GM18511 (cell line): ENCODE measurements around the gene CPNE6.

Experiments
- ATAC-seq: cut with Tn5 transposase; IDR thresholded peaks from one replicate; pipeline ENCODE4 v1.9.1; 2021; ENCODE audit warnings: mild to moderate bottlenecking, moderate library complexity; ENCODE audit not compliant: unreplicated experiment

The CPNE6 gene

DNA sequence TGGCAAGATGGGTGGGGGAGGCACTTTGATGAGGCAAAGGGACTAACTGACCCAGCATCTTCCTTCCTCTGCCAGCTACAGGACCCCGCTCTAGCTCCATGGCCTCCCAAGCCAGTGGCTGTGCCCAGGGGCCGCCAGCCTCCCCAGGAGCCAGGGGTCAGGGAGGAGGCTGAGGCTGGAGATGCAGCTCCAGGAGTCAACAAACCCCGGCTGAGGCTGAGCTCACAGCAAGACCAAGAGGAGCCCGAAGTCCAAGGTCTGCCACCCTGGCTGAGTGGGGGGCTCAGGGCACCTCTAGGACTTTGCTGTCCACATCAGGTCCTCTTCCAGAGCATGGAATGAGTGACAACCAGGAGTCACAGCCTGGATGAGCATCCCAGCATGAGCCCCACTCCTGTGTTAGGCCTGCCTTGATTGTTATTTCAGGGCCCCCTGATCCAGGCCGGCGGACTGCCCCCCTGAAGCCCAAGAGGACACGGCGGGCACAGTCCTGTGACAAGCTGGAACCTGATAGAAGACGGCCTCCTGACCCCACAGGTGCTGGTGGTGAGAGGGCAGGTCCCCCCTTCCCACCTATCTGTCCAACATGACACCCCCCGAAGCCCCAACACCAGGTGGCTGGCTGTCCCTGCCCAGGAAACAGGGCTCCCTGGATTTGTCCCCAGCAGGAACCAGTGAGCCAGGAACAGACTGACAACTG, 2.5 kb upstream of the CPNE6 start:
- no peak for ATAC-seq

GRCh38 chr14:24069411-24069735, 2.0 kb upstream of the CPNE6 start:
- ATAC-seq: no peak

- no peak for ATAC-seq
Measured at GRCh38 chr14:24070285-24071143, 848 bp upstream of the CPNE6 start.

- ATAC-seq: no peak
Measured at GRCh38 chr14:24071836-24072430, 571 bp downstream of the CPNE6 start.

DNA sequence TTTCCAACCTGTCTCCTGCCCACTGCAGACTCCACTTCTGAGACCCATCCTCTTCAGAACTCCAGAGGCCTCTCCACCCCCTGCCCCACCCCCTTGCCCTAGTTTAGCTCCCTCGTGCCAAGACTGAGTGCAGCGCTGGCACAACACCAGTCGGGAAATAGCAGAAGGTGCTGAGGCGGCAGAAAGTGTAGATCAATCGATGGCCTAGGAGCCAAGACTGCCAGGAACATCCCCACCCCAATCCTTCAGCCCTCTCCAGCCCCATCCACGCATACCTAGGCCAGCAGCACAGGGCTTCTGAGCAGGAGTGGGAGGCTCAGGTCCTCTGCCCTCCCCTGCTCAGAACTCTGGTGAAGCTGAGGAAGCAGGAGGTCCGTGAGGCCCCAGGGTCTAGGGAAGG, 1.1 kb downstream of the CPNE6 start:
- no peak for ATAC-seq

- ATAC-seq: no peak
Measured at GRCh38 chr14:24072881-24073877, 1.8 kb downstream of the CPNE6 start.

DNA sequence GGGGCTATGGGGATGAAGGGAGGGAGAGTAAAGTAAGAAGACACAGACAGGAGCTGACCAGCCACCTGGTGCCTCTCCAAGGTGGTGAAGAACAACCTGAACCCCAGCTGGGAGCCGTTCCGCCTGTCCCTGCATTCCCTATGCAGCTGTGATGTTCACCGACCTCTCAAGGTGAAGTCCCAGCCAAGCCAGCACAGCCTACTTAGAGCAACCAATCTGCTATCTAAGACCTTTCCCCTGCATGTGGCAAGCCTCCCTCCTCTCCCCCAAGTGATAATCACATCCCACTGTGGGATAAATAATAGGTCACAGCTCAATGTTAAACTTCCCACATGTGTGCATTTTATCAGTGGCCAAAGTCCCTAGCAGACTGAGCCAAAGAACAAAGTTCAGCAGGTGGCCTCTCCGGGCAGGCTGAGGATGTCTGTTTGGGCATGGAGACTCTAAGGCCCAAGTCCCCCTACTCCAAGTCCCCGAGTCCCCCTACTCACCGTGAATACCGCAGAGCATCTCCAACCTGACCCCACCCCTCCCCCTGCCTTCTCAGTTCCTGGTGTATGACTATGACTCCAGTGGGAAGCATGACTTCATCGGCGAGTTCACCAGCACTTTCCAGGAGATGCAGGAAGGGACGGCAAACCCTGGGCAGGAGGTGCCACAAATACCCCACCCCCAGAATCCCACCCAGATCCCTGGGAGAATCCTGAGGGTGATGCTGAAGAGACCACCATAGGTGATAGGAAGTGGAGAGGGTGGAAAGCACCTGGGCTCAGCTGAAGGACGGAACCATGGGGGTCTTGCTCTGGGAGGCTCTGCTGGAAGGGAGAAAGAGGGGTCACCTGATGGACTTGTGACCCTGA, 3.5 kb downstream of the CPNE6 start:
- no peak for ATAC-seq

GRCh38 chr14:24075485-24076301, 4.3 kb downstream of the CPNE6 start:
- peak; percentile 74 for ATAC-seq

DNA sequence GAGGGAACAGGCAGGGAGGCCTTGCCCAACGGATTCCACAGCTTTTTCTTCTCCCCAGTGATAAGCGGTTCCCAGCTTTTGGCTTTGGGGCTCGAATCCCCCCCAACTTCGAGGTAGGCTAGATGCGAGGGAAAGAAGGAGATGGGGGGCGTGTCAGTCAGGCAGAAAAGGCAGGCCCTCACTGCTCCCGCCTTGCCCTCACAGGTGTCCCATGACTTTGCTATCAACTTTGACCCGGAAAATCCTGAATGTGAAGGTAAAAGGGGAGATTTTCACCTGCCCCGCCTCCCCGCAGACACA, 4.9 kb downstream of the CPNE6 start:
- no peak for ATAC-seq

DNA sequence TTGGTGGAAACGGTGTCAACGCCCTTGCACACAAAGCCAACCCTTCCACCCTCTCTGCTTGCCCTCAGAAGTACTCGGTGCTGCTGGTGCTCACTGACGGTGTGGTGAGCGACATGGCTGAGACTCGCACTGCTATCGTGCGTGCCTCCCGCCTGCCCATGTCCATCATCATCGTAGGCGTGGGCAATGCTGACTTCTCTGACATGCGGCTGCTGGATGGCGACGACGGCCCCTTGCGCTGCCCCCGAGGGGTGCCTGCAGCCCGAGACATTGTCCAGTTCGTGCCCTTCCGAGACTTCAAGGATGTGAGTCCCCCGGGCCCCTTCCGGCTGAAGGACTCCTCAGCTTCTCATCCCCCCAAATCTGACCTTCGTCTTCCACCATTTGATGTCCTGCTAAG, 5.7 kb downstream of the CPNE6 start:
- ATAC-seq: no peak

- ATAC-seq: no peak
Measured at GRCh38 chr14:24078146-24078545, 6.8 kb downstream of the CPNE6 start.

DNA sequence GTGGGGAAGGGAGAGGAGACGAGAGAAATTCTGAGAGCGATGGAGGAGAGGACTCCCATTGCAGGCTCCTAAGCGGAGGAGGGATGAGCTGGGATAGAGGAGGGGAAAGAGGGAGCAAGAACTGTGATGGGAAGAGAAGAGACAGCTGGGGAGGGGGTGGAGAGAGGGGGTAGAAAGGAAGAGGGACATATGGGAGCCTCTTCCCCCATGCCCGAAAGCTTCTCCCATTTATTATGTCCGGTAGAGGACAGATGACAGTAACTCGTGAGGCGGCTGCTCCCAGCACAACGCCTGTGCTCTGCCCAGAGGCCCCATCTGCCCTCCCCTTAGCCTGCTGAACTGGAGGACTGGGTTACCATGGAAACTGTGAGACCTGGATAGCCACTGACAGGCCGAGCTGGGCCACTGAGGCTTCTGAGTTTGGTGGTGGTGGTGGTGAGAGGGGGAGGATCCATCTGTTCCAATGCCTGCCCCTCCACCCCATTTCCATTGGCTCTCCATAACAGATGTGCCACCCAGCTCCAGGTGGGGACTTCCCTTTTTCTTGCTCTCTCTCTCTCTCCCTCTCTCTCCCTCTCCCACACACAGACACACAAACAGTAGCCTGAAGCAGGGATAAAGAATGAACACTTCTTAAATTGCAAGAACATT, 8.3 kb downstream of the CPNE6 start:
- no peak for ATAC-seq

DNA sequence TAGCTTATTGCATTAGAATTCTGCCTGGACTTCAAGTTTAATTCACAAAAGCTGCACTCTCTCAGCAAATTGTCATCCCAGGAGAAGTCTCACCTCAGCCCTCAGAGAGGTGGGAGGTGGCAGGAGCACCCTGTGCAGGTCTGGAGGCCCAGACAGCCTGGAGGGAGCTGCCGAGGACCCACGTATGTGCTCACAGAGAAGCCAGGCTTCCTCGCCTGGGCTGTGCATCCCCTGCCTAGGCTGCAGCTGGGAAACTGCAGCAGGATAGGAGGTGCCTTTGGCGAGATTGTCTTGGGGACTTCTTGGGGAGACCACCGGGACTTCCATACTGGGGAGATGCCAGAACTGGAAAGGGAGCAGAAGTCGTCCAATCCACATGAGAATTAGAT, 8.8 kb downstream of the CPNE6 start:
- ATAC-seq: no peak

GRCh38 chr14:24080888-24081738, 9.8 kb downstream of the CPNE6 start:
- ATAC-seq: peak; percentile 94

DNA sequence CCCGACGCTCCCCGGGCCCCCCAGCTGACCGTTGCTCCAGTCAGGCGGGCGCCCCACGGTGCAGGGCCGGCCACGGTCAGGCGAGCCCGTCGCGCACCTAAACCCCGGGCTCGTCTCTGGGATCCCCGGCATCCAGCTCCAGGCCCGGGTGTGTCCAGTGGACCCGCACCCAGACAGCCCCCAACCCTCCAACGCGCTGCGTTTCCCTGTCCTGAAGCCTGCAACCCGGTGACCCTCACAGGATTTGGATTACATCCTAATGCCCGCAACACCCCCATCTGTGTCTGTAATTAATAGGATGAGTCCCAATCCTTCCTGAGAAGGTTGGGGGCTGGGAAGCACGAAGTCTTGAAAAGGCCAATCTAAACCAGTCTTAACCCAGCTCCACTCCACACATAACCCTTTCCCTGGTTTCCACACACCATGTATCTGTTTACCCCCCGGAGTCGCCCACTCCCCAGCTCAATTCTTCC, 10.4 kb downstream of the CPNE6 start:
- no peak for ATAC-seq

GRCh38 chr14:24082411-24083080, 11.2 kb downstream of the CPNE6 start:
- ATAC-seq: no peak

DNA sequence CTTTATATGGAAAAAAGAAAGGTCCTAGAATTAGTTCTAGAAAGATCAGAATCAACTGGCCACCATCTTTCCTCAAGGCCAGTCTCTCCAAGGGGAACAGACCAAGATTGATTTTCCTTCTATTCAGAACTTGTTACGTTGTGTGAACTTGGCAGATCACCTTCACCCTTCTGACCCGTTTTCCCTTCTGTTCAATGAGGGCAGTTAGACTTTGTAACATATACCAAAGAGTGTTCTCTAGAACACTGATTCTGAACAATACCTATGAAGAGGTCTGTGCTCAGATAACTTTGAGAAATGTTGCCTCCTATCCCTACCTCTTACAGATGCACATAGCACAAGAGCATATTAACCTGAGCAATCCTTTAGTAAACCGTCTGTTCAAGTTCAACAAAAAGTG, 12.1 kb downstream of the CPNE6 start:
- no peak for ATAC-seq
